KBM-7 (cell line): ENCODE measurements around the gene DNAJA2.
A peak's percentile ranks its signal among the peaks of the same experiment; 100 is the strongest.
"Not testable (repeated sequence)": the region's sequence is repeated elsewhere in the genome, so short reads cannot be mapped to it uniquely, and the experiment has no call there.

Experiments
- DNase-seq: peaks from one replicate; pipeline ENCODE4 v3.0.0-alpha.2; 2015
- in situ Hi-C: fragments of 300-500 bp; cut with MboI; formaldehyde crosslinking; loops from 2 replicates; pipeline ENCODE4 v1.14.3; 2020; ENCODE audit warnings: low sequenced_read_pairs, low pct_unique_long_range_greater_than_20kb, mixed read lengths

The DNAJA2 gene

DNA sequence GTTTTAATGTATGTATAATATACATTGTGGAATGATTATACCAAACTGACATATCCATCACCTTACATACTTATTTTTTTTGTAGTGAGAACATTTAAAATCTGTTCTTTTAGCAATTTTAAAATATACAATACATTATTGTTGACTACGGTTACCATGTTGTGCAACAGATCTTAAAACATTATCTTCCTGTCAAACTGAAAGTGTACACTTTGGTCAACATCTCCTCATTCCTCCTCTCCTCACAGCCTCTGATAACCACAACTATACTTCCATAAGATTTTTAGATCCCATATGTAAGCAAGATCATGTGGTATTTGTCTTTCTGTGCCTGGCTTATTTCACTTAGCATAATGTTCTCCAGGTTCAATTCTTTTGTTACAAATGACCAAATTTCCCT, 7.5 kb upstream of the DNAJA2 start:
- DNase-seq = no peak
- in situ Hi-C loops = no loop called here

- in situ Hi-C loops = no loop called here
- no peak for DNase-seq
Measured at GRCh38 chr16:46976550-46976949, 3.1 kb upstream of the DNAJA2 start.

DNA sequence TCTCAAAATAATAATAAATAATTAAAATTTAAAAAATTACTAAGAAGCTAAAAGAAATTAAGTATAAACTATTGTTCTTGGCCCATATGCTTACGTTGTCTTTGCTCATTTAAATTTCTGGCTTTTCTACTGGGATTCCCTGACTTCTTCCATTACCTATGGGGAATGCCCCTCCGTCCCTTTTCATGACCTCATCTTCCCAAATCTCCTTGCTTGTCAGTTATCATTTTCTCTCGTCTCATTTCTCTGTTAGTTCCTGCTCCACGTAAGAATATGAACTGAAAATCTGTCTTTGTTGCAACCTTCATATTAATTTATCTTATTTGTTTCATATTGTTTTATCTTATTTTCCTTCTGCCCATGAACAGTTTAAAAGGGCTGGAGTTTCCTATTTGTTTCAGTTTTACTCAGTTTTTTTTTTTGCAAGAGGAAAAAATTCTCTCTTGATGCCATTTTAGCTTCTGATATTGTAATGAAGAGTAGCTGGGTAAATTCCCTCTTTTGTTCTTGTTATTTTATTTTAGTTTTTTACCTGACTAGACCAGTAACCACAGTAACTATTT, 2.5 kb upstream of the DNAJA2 start:
- in situ Hi-C loops = no loop called here
- no peak for DNase-seq

GRCh38 chr16:46975165-46975564, 1.7 kb upstream of the DNAJA2 start:
- in situ Hi-C loops = no loop called here
- no peak for DNase-seq

DNA sequence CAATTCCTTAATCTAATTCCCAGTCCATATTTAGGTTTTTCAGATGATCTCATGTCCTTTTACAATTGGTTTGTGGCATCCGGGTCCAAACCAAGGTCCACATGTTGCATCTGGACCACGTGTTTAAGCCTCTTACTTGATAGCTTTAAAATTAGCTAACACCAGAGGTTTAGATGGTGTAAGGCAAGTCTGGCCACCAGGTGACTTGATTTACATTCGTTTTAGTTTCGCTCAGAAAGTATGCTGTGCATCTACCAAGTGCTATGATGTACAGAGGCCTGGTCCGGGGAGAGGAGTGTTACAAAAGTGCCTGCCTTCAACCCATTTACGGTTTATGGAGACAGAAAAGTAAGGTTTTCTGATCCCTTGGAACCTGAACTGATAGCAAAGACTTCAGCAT, 878 bp upstream of the DNAJA2 start:
- in situ Hi-C loops = no loop called here
- peak; percentile 20 for DNase-seq

GRCh38 chr16:46973996-46974324, 486 bp upstream of the DNAJA2 start:
- DNase-seq = no peak
- in situ Hi-C loops = no loop called here

- DNase-seq = peak; percentile 39
- in situ Hi-C loops = no loop called here
Measured at GRCh38 chr16:46972429-46973206, 856 bp downstream of the DNAJA2 start.

DNA sequence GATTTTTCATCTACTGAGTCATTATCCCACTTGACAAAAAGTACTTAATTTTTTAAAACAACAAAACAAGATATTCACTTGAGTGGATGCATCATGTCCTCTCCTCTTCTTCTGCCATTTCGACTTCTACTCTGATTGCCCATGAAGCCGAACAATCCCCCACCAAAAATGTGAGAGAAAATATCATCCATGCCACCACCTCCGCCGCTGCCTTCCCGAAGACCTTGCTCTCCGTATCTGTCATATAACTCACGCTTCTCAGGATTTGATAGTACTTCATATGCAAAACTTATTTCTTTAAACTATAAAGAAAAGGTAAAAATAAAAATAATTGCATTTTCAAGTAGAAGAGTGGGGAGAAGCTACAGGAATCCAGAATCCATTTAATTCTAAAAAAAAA, 2.2 kb downstream of the DNAJA2 start:
- in situ Hi-C loops = no loop called here
- no peak for DNase-seq

- in situ Hi-C loops = no loop called here
- DNase-seq = no peak
Measured at GRCh38 chr16:46970089-46970488, 3.4 kb downstream of the DNAJA2 start.

DNA sequence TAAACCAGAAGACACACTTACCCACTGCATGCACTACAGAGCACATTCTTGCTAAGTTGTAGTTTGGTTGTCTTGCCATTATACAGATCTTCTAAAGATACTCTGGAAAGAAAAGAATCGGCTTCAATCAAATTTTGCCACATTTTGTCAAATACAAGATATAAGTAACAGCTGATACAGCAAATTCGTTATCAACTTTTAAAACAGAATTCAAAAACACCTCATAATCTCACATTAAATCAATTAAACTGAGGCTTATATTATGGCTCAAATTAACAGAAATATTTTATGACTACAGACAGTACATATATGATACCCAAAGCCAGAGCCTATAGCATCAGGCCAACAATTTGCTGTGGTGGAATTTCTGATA, 5.4 kb downstream of the DNAJA2 start:
- in situ Hi-C loops = no loop called here
- DNase-seq = no peak

DNA sequence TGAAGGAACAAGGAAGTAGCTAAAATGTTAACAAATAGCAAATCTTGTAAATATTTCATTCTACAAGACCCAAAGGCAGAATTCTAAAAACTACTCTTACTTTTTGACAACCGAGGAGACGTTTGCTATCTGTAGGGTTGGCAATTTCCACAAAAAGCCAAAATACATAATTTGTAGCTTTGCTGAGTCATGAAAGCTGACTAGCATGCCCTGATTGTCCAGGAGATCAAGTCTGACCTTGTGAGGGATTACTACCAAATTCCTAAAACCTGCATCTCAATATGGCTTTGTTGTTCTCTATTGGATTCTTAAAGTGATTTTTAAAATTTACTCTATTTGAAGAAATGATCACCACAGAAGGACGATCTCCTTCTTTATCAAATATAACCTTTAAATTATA, 10.8 kb downstream of the DNAJA2 start:
- in situ Hi-C loops = no loop called here
- DNase-seq = no peak

DNA sequence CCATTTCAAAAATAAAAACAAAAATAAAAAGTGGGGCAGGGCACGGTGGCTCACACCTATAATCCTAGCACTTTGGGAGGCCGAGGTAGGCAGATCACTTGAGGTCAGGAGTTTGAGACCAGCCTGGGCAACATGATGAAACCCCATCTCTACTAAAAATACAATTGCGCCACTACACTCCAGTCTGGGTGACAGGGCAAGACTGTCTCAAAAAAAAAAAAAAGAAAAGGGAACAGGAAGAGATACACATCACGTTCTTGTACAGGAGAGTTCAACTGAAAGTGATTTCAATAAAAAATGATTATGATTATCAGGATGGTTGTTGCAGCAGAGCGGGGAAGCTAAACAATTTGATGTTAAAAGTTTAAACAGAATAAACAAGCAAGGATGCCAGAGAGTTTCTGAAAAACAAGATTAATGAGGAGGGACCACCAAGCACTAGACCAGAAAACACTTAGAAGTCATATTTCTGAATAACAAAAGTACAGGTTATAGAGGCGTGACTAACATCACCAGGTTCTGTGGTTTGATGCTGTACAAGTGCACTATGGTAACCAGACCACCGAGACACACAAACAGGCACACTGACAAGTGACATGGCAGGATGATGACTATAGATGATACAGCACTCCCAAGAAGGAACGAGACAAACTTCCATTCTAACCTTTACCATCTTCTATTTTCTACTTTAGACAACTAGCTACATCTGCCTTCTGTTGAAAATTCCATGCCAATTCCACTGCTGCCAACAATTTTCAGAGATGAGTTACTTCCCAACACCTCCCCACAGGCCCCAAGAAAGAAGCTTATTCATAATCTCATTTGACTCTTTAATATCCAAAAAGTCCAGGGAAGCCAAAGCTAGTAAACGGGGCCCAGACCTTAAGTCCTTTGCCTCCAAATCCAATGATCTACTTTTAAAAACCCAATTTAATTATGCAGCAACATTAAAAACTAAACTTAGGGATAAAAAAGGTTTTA, 11.8 kb downstream of the DNAJA2 start:
- in situ Hi-C loops = no loop called here
- peak; percentile 41 for DNase-seq

GRCh38 chr16:46954562-46954961, 18.9 kb downstream of the DNAJA2 start:
- in situ Hi-C loops = no loop called here

DNA sequence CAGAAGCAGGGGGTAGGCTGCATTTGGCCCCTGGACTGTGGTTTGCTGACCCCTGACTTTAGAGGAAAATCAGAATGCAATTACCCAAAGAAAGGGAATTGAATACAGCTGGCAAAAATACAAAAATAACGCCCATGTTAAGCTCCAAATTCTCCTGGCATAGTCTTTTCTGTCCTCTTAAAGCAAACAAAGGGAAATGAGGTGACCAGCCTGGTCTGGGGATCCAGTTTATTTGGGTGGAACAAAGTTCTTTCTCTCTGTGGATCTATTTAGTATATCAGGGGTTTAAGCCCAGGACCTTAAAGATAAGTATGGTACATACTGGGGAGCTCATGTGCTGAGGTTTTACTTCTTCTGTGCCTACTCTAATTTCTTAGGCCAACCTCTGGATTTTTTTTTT, 23.5 kb downstream of the DNAJA2 start:
- DNase-seq = no peak
- in situ Hi-C loops = no loop called here

More at GRCh38 chr16:46954562-46954961, 18.9 kb downstream of the DNAJA2 start:
- DNase-seq = no peak

- no peak for DNase-seq
- in situ Hi-C loops = no loop called here
Measured at GRCh38 chr16:46949241-46949892, 24.1 kb downstream of the DNAJA2 start.

- in situ Hi-C loops = no loop called here
- DNase-seq = no peak
Measured at GRCh38 chr16:46948548-46949166, 24.8 kb downstream of the DNAJA2 start.

DNA sequence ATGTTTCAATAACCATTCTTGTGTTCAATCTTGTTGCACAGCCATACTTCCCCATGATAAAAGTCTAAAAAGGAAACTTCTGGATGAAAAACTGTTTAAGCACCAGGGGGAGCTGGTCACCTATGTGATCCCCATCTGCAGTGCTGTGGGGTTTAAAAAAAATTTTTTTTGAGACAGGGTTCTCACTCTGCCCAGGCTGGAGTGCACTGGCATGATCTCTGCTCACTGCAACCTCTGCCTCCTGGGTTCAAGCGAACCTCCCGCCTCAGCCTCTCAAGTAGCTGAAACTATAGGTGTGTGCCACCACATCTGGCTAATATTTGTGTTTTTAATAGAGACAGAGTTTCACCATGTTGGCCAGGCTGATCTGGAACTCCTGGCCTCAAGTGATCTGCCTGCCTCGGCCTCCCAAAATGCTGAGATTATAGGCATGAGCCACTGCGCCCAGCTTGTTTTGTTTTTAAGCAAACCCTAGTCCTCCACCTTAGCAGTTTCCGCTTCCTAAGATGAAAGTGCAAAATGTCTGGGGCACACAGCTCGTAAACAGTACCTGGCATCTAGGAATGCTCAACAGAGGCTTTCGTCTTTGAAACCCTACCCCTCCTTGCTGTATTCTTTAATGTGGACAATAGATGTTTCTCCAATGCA, 25.4 kb downstream of the DNAJA2 start:
- peak; percentile 76 for DNase-seq
- in situ Hi-C loops = no loop called here

- DNase-seq, in situ Hi-C loops: not testable (repeated sequence)
Measured at GRCh38 chr16:46944713-46945112, 28.8 kb downstream of the DNAJA2 start.

GRCh38 chr16:46937536-46937935, 35.9 kb downstream of the DNAJA2 start:
- in situ Hi-C loops = no loop called here

More at GRCh38 chr16:46937536-46937935, 35.9 kb downstream of the DNAJA2 start:
- peak; percentile 35 for DNase-seq
